NCI-H748 (cell line): Measurements from ENCODE around the gene ALOX12.
"Not testable (repeated sequence)": the region's sequence is repeated elsewhere in the genome, so short reads cannot be mapped to it uniquely, and the experiment has no call there.

Experiments
- DNase-seq: peaks from one replicate; lab custom pipeline; 2025; ENCODE audit not compliant: unreplicated experiment; lab: John Stamatoyannopoulos, UW

The ALOX12 gene

DNA sequence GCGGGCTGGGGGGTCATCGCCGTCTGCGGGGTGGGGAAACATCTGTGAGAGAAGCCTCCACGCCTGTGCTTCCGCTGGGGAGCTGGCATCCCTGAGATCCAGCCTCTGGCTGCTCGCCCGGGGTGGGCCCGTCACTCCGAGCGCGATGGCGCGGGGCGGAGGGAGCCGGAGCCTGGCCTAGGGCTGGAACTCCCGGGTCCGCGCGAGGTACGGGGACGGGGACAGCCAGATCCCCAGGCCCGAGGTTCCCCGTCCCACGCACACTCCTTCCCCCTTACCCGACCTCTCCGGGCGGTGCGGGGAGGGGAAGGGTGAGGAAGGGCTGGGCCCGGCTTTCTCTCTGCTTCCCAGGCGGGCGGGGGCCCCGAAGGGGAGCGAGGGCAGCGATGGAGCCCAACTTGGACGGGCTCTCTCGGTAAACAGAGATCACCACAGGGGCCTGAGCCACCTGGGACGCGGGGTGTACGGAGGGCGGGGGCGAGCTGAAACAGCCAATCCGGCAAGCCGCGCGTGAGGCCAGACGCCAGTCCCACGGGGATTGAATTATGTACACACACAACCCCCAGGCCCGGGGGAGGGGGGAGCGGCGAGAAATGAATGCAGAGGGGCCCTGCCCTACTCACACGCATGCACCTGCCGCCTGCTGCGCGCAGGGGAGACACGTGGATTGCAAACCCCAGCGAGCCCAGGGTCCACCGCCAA lies 47.8 kb downstream of the ALOX12 start, which contains the start of gene SLC16A11:
SLC16A11 (minus strand) TSS at position 596 of the 702 bp plus-strand sequence; CDS start at position 17, 579 bp downstream.
- DNase-seq = peak; percentile 82

DNA sequence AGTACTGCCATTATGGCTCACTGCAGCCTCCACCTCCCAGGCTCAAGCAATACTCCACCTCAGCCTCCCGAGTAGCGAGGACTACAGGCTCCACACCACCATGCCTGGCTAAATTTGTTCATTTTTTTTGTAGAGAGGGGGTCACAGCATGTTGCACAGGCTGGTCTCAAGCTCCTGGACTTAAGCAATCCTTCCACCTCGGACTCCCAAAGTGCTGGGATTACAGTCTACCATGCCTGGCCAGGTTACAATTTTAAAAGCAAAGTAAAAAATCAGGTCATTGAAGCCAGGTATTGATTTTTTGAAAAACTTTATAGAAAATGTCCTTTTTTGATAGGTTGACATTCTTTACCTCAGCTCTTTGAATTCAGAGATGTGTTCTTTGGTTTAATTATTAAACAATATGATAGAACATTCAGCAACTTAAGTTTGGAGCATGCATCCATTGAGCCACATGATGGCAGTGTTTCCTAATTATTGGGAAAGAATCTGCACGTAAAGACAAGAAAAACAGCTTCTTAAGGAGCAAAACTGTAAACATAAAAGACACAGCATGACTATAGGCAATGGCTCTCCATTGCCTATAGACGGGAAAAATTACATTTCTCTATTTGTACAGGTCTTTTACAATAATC lies 49.8 kb downstream of the ALOX12 start:
- DNase-seq = peak; percentile 77

DNA sequence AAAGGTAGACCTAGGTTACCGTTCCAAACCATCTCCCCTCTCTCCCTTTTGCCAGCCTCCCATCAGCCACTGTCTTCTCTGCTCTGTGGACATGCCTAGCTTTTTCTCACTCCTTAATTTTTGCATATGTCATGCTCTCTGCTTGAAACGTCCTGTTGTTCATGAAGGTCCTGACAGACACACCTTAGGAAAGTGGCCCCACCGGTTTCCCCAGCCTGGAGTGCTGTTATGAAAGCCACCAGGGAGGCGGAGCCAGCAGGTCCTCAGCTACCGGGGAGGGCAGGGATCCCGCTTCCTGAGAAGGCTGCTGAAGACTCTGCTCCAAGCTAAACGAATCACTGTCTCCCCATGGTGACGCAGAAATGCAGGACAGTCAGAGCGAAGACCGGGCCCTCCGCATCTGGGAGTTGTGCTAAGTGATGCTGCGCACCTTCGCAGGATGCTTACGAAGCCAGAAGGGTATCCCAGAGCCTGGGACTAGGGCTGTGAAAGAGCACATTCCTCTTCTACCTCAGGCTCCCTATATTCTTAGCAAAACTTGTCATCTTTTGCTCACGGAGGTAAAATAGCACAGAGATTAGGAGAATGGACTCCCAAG lies 50.4 kb downstream of the ALOX12 start:
- peak; percentile 91 for DNase-seq

DNA sequence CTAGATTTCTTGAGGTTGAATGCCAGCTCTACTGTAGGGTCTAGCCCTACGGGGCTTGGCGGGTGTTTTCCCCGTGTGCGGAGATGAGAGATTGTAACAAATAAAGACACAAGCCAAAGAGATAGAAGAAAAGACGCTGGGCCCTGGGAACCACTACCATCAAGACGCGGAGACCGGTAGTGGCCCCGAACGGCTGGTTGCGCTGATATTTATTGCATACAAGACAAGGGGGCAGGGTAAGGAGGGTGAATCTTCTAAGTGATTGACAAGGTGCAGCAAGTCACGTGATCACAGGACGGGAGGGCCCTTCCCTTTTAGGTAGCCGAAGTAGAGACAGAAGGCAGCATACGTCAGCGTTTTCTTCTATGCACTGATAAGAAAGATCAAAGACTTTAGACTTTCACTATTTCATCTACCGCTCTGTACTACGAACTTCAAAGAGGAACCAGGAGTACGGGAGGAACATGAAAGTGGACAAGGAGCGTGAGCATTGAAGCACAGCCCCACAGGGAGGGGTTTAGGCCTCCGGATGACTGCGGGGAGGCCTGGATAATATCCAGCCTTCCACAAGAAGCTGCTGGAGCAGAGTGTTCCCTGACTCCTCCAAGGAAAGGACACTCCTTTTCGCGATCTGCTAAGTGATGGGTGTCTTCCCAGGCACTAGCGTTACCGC lies 51.0 kb downstream of the ALOX12 start:
- not testable (repeated sequence) for DNase-seq

DNA sequence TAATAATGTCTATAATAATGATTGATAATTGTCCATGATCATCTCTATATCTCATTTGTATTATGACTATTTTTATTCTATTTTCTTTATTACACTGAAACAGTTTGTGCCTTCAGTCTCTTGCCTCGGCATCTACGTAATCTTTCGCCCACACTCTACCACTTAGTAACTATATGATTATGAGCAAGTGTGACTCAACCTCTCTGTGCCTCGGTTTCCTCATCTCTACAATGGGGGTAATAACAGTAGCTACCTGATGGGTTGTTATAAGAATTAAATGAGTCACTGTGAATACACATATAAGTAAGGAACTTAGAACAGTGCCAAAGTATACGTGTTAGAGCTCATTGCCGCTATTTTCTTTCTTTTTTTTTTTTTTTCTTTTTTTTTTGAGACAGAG lies 51.7 kb downstream of the ALOX12 start:
- DNase-seq = no peak

DNA sequence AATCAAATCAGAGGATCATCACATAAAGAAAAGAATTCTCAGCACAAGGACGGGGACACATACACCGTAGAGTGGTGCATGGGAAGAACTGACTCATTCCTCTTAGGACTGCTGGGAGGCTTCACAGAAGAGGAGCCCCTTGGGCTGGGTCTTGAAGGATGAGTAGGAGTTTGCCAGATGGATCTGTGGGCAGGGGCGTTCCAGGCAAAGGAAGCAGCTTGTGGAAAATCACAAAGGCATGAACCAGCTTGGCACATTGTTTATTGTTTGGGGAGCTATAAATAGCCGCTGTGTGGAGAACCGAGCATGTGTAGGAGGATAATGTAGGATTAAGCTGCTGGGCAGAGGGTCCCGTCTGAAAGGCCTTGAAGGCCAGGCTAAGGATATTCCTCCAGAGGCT lies 53.1 kb downstream of the ALOX12 start:
- DNase-seq = no peak

DNA sequence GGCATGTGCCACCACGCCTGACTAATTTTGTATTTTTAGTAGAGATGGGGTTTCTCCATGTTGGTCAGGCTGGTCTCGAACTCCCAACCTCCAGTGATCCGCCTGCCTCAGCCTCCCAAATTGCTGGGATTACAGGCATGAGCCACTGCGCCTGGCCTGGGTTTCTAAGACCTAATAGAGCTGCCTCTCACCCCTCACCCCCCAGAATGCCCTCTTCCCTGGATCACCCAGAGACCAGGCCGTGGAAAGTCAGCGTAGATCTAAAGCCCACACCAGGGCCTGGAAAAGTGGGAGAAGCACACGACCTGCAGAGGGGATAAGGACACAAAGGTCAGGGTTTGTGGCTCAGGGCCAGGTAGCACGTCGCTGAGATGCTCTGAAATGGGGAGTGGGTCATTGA lies 54.7 kb downstream of the ALOX12 start:
- not testable (repeated sequence) for DNase-seq

DNA sequence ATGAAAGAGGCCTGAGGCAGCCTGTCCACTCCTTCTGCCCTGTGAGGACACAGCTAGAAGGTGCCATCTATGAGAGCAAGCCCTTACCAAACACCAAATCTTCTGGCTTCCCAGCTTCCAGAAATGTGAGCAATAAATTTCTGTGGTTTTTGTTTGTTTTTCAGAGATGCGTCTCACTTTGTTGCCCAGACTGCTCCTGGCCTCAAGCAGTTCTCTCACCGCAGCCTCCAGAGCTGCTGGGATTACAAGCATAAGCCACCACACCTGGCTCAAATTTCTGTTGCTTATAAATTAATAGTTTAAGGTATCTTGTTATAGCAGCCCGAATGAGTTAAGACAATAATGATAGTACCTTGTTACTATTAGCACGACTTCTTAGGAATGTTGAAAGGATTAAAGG lies 60.5 kb downstream of the ALOX12 start:
- DNase-seq = no peak

DNA sequence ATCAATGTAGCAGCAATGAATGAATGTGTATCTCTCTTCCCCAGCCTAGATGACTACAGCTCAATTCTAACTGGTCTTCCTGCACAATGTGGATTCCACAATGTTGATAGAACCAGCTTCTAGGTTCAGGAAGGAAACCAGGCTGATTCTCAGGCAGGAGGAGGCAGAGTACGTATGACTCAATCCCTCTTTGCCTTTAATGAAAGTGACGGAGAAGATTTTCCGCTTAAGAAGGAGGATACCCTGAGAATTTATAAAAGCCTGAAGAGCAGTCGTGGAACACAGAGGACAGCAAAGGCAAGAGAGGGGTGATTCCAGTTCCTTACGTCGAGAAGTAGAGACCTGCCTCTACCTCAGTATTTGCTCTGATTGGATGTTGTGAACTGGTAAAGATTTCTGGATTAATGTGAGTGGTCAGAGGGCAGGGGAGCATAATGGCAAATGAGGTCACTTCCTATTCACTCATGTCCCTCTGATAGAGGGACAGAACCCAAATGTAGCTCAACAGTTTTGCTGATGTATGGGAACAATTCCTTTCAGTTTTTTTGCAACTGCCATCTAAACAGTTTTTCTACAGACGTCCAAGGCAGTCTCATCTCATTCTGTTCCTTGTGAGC lies 63.1 kb downstream of the ALOX12 start:
- DNase-seq = no peak
